BLaER1 (cell line): Measurements from ENCODE around the gene COPG2.

Experiments used
- H3K27ac ChIP-seq: shearing (Covaris generic); formaldehyde crosslinking; 2 replicates; pipeline ENCODE4 v1.8.1; 2022
- H3K27me3 ChIP-seq: shearing (Covaris generic); formaldehyde crosslinking; 2 replicates; pipeline ENCODE4 v1.8.1; 2022
- H3K36me3 ChIP-seq: shearing (Covaris generic); formaldehyde crosslinking; 2 replicates; pipeline ENCODE4 v1.8.1; 2022
- H3K4me1 ChIP-seq: shearing (Covaris generic); formaldehyde crosslinking; 2 replicates; pipeline ENCODE4 v1.8.1; 2022
- H3K4me2 ChIP-seq: shearing (Covaris generic); formaldehyde crosslinking; 2 replicates; pipeline ENCODE4 v1.8.1; 2022
- H3K4me3 ChIP-seq: shearing (Covaris generic); formaldehyde crosslinking; 2 replicates; pipeline ENCODE4 v1.8.1; 2022
- H3K9ac ChIP-seq: shearing (Covaris generic); formaldehyde crosslinking; 2 replicates; pipeline ENCODE4 v1.8.1; 2022
- H3K9me3 ChIP-seq: shearing (Covaris generic); formaldehyde crosslinking; 2 replicates; pipeline ENCODE4 v1.8.1; 2022
- H4K20me1 ChIP-seq: shearing (Covaris generic); formaldehyde crosslinking; 2 replicates; pipeline ENCODE4 v1.8.1; 2022
- Cebpa-rat ChIP-seq: shearing (Covaris generic); IDR thresholded peaks from 2 replicates; pipeline ENCODE4 v1.8.1; 2022

Gene COPG2, protein sequence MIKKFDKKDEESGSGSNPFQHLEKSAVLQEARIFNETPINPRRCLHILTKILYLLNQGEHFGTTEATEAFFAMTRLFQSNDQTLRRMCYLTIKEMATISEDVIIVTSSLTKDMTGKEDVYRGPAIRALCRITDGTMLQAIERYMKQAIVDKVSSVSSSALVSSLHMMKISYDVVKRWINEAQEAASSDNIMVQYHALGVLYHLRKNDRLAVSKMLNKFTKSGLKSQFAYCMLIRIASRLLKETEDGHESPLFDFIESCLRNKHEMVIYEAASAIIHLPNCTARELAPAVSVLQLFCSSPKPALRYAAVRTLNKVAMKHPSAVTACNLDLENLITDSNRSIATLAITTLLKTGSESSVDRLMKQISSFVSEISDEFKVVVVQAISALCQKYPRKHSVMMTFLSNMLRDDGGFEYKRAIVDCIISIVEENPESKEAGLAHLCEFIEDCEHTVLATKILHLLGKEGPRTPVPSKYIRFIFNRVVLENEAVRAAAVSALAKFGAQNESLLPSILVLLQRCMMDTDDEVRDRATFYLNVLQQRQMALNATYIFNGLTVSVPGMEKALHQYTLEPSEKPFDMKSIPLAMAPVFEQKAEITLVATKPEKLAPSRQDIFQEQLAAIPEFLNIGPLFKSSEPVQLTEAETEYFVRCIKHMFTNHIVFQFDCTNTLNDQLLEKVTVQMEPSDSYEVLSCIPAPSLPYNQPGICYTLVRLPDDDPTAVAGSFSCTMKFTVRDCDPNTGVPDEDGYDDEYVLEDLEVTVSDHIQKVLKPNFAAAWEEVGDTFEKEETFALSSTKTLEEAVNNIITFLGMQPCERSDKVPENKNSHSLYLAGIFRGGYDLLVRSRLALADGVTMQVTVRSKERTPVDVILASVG

DNA sequence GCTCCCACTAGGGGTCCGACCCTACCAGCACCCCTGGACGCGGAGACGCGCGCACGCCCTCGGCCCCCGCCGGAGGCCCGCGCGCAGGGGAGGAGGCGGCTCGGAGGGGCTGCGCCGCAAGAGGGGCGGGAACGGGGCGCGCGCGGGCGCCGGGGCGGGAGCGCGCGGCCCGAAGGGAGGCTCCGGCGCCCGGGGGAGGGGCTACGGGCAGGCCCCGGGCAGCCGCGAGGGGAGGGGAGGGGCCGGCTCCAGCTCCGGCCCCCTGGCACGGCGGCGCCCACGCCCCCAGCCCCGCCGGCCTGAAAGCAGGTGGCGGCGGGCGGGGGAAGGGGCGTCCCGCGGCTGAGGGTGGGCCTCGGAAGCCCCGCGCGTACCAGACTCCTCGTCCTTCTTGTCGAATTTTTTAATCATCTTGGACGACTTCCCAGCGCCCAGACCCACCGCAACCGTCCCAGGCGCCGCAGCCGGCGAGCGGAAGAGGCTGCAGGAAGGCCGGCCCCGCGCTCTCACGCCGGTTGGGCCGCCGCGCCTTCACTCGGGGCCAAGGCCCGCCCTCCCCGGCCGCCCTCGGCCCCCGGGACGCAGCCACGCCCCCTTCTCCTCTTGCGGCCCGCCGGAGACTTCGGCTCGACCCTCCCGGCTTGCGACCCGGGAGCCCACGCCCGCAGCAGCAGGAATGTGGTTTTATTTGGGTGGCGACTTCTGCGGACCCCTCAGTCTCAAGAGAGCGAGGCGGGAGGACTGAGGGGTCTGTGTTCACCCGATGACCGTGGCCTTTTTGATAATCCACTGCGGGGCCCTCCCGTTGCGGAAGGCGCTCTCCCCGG, at the start of gene COPG2:
Gene COPG2, minus strand, starts transcription at position 491 of the 827 bp plus-strand sequence. Its CDS starts 80 bp downstream, at position 411.
- Histone ChIP-seq H3K4me2 (peak within 1 kb of the TSS; percentile 95), H3K36me3 (no peaks in the 10 kb centered on the region; the same call in 1 of the 2 replicates), H3K4me3 (peak within 1 kb of the TSS; percentile 84), H3K9me3 (no peaks in the 10 kb centered on the region), H4K20me1 (no peaks in the 10 kb centered on the region), H3K9ac (peak within 1 kb of the TSS; percentile 83), H3K27me3 (no peaks in the 10 kb centered on the region), H3K4me1 (peaks cover 20% of the 10 kb centered on the region), H3K27ac (peak within 1 kb of the TSS; percentile 83)
- no peak for TF ChIP-seq Cebpa-rat

DNA sequence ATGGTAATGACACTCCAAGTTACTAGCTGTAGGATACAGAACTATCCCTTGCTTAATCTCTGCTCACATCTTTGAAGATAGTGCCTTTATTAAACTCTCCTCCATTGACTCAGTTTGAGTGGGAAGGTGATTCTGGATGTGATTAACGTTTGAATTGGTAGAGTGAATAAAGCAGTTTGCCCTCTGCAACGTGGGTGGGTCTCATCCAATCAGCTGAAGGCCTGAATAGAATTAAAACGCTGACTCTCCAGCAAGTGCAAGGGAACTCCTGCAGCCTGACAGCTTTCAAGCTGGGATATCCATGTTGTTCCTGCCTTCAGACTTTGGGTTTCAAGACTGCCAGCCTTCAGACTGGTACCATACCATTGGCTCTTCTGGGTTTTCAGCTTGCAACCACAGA, 43.9 kb upstream of the COPG2 start:
- no peak for TF ChIP-seq Cebpa-rat
- Histone ChIP-seq H3K27me3 (no peaks in the 10 kb centered on the region), H3K9me3 (no peaks in the 10 kb centered on the region), H3K4me3 (no peak overlapping the region), H3K36me3 (no peaks in the 10 kb centered on the region), H3K4me1 (no peaks in the 10 kb centered on the region), H3K9ac (no peak overlapping the region), H3K4me2 (no peak overlapping the region), H3K27ac (no peak overlapping the region), H4K20me1 (no peaks in the 10 kb centered on the region)

DNA sequence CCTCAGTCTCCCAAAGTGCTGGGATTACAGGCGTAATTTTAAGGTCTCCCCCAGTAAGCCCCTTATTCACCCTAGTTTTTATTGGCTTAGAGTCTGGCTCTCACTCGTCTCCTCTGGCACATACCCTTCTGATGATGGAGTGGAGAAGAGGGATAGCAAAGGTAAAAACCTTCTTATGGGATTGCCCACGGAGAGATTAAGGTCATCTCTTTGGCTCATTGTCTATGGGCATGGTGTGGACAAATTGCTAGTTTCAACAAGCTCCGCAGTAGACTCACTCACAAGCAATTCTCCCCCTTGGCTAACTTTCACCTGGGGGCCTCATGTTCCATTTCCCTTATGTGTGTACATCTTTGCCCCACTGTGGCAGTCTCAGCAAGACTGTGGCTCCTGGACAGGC, 40.2 kb upstream of the COPG2 start:
- Histone ChIP-seq H3K27me3 (no peaks in the 10 kb centered on the region), H3K9ac (no peak overlapping the region), H3K4me2 (no peak overlapping the region), H3K36me3 (no peaks in the 10 kb centered on the region), H3K4me1 (no peaks in the 10 kb centered on the region), H3K4me3 (no peak overlapping the region), H3K9me3 (no peaks in the 10 kb centered on the region), H4K20me1 (no peaks in the 10 kb centered on the region), H3K27ac (no peak overlapping the region)
- TF ChIP-seq Cebpa-rat: no peak

DNA sequence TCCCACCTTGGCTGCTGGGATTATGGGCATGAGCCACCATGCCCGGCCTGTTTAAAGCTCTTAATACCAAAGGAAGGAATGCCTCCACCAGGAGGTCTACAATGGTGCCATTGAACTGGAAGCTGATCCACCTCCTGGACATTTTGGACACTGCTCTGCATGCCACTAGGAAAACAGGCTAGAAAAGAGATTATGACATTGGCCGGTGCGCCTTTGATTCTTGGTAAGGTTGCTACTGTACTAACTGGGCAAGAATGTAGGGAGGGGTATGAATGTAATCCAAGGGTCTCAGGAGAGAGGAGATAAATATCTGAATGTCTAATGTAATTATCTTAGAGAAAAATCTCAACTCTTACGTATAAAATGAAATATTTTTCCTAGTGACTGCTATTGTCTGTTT, 39.5 kb upstream of the COPG2 start:
- no peak for TF ChIP-seq Cebpa-rat
- H3K36me3 ChIP-seq: no peaks in the 10 kb centered on the region
- no peaks in the 10 kb centered on the region for H3K9me3 ChIP-seq
- H3K4me2 ChIP-seq: no peak overlapping the region
- no peaks in the 10 kb centered on the region for H4K20me1 ChIP-seq
- no peak overlapping the region for H3K9ac ChIP-seq
- no peaks in the 10 kb centered on the region for H3K27me3 ChIP-seq
- H3K4me1 ChIP-seq: no peaks in the 10 kb centered on the region
- no peak overlapping the region for H3K4me3 ChIP-seq
- H3K27ac ChIP-seq: no peak overlapping the region

DNA sequence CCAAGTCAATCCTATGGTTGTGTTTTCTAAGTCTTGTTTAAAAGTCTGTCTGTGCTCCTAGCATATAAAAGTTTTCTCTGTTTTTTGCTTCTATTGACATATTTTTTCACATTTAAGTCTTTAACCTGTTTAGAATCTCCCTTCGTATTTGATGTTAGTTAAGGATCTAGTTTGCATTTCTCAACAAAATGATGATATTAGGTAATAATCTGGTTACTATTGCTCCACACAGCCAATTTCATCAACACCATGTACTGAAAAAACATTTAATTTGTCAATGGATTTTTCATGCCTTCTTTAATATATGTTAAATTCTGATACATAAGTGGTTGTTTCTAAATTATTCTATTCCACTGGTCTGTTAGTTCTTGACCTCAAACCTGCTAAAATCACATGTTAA, 35.3 kb upstream of the COPG2 start:
- no peak overlapping the region for H3K4me2 ChIP-seq

DNA sequence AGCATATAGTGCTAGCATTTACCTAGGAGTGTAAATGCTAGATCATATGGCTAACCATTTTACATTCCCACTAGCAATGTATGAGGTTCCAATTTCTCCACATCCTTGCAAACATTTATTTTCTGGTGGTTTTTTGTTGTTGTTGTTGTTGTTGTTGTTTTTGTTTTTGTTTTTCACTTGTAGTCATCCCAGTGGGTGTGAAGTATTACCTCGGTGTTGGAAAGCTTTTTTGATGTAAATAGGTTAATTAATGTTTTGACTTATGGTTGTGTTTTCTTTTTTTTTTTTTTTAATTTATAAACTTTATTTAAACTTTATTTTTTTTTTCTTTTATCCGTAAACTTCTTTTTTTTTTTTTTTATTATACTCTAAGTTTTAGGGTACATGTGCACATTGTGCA, 33.1 kb upstream of the COPG2 start:
- Histone ChIP-seq H3K9ac (no peak overlapping the region), H4K20me1 (no peaks in the 10 kb centered on the region), H3K27me3 (no peaks in the 10 kb centered on the region), H3K4me2 (no peak overlapping the region), H3K27ac (no peak overlapping the region), H3K9me3 (no peaks in the 10 kb centered on the region), H3K4me1 (no peaks in the 10 kb centered on the region), H3K36me3 (no peaks in the 10 kb centered on the region), H3K4me3 (no peak overlapping the region)
- no peak for TF ChIP-seq Cebpa-rat

More for the DNA sequence above, 35.3 kb upstream of the COPG2 start:
- Histone ChIP-seq H3K27me3 (no peaks in the 10 kb centered on the region), H3K27ac (no peak overlapping the region), H3K9me3 (no peaks in the 10 kb centered on the region), H3K9ac (no peak overlapping the region), H3K4me3 (no peak overlapping the region), H3K36me3 (no peaks in the 10 kb centered on the region), H3K4me1 (no peaks in the 10 kb centered on the region), H4K20me1 (no peaks in the 10 kb centered on the region)
- no peak for TF ChIP-seq Cebpa-rat

DNA sequence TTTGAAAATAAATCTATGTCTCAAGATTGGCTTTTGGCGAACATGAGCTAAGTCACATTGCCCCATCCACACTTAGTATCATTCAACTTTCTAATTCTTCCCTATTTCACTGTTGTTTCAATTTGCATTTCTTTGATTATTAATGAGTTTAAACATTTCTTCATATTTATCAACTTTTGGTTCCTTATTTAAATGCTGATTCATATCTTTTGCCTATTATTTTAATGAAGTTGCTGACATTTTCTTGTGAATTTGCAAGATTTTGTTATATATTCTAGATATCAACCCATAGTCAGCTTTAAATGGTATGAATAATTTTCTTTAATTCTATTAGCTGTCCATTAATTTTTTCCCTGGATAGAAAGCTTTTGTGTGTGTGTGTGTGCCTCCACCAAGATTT, 32.2 kb upstream of the COPG2 start:
- no peak for TF ChIP-seq Cebpa-rat

DNA sequence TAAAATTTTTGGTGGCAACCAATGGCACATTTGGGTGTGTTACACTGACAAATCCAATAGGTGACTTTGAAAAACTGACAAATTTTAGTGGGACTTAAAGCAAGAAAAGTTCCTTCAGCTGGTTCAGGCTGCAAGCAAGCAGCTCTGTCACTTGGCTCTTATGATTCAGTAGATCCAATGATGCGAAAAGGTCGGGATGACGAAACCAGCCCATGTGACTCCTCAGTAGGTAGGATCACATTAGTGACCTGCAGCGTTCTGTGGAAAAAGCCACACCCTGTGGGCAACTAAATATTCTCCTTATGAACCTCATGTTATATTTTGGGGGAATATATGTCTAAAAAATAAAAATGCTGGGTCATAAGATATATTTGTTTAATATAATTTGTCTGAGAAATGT, 31.1 kb upstream of the COPG2 start:
- no peaks in the 10 kb centered on the region for H3K4me1 ChIP-seq
- no peaks in the 10 kb centered on the region for H3K36me3 ChIP-seq
- H3K27me3 ChIP-seq: no peaks in the 10 kb centered on the region
- no peak overlapping the region for H3K4me3 ChIP-seq
- TF ChIP-seq Cebpa-rat: no peak
- no peaks in the 10 kb centered on the region for H4K20me1 ChIP-seq
- H3K27ac ChIP-seq: no peak overlapping the region
- H3K4me2 ChIP-seq: no peak overlapping the region
- H3K9me3 ChIP-seq: no peaks in the 10 kb centered on the region
- no peak overlapping the region for H3K9ac ChIP-seq

More for the DNA sequence above, 32.2 kb upstream of the COPG2 start:
- no peaks in the 10 kb centered on the region for H3K9me3 ChIP-seq
- no peak overlapping the region for H3K27ac ChIP-seq
- no peaks in the 10 kb centered on the region for H4K20me1 ChIP-seq
- H3K4me3 ChIP-seq: no peak overlapping the region
- no peaks in the 10 kb centered on the region for H3K4me1 ChIP-seq
- H3K4me2 ChIP-seq: no peak overlapping the region
- H3K9ac ChIP-seq: no peak overlapping the region
- H3K36me3 ChIP-seq: no peaks in the 10 kb centered on the region
- no peaks in the 10 kb centered on the region for H3K27me3 ChIP-seq

DNA sequence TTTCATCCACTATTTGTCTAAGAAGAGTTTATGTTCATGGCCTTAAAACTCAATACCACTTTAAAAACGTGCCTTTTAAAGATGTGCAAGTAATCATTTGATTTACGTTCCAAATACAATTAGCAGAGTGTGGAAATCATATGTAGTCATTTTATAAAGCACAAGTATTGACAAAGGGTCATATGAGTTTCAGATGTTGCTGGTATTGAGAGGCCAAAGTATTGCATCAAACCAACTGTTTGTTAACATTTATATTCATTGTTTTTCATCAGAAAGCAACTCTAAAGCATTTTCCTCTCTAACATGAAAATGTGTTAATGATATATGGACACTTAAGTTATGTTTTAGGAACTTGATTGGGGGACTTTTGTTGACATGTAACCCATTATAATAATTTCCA, 29.3 kb upstream of the COPG2 start:
- Histone ChIP-seq H3K4me2 (no peak overlapping the region), H4K20me1 (no peaks in the 10 kb centered on the region), H3K4me3 (no peak overlapping the region), H3K27me3 (no peaks in the 10 kb centered on the region), H3K9me3 (no peaks in the 10 kb centered on the region), H3K36me3 (no peaks in the 10 kb centered on the region), H3K27ac (no peak overlapping the region), H3K9ac (no peak overlapping the region), H3K4me1 (no peaks in the 10 kb centered on the region)
- no peak for TF ChIP-seq Cebpa-rat
